Omental fat pad (tissue), 4 donors: ENCODE data around the gene APCDD1L. TPM values are rescaled to one million over a fixed set of nuclear protein-coding genes. Genes with fewer than 3 reads are reported as not detected.

Source experiments
- ATAC-seq: fragments of 150-250 bp; one replicate; pipeline ENCODE4 v1.9.1; 2016; ENCODE audit warnings: mild to moderate bottlenecking, moderate library complexity; ENCODE audit not compliant: low FRiP score
- DNase-seq: peaks from one replicate; pipeline ENCODE4 v3.0.0-alpha.2; 2019; ENCODE audit warnings: low spot score
- total RNA-seq, 4 donors: library from RNA; depleted of rRNA; stranded (reverse); fragments of >200 nt; gene quantifications; one replicate each; pipeline ENCODE4 v1.1.0, GENCODE V29; 2016
- TF ChIP-seq, protein P1 (sequence below), 3 donors: fragments of 450-650 bp; IDR thresholded peaks; one replicate each; pipeline ENCODE4 v1.5.1; 2016 to 2017; ENCODE audit warnings: antibody characterized with exemption in 3 of 3, mild to moderate bottlenecking in 3 of 3, moderate library complexity in 2 of 3

The APCDD1L gene
- total RNA-seq, 4 donors from 2014 or later = 0.19 TPM; not detected in 3

DNA sequence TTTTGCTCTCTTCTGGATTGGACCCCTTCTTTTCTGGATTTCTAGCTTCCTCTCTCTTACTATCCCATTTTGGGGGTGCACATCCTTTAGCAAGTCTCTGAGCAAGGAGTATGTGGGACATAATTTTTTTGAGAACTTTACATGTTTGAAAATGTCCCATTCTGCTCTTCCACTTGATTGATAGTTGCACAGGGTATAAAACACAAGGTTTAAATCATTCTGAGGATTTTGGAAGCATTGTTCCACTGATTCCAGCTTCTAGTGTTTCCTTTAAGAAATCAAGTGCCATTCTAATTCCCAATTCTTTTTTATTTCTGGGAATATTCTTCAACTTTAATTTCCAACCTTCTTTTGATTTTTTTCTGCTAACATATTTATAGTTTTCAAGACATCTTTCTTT, 60.7 kb downstream of the APCDD1L start:
- TF ChIP-seq, protein P1, sequence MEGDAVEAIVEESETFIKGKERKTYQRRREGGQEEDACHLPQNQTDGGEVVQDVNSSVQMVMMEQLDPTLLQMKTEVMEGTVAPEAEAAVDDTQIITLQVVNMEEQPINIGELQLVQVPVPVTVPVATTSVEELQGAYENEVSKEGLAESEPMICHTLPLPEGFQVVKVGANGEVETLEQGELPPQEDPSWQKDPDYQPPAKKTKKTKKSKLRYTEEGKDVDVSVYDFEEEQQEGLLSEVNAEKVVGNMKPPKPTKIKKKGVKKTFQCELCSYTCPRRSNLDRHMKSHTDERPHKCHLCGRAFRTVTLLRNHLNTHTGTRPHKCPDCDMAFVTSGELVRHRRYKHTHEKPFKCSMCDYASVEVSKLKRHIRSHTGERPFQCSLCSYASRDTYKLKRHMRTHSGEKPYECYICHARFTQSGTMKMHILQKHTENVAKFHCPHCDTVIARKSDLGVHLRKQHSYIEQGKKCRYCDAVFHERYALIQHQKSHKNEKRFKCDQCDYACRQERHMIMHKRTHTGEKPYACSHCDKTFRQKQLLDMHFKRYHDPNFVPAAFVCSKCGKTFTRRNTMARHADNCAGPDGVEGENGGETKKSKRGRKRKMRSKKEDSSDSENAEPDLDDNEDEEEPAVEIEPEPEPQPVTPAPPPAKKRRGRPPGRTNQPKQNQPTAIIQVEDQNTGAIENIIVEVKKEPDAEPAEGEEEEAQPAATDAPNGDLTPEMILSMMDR (IDR thresholded peaks at IDR 0.05) = no peak
- ATAC-seq = no peak
- no peak for DNase-seq

DNA sequence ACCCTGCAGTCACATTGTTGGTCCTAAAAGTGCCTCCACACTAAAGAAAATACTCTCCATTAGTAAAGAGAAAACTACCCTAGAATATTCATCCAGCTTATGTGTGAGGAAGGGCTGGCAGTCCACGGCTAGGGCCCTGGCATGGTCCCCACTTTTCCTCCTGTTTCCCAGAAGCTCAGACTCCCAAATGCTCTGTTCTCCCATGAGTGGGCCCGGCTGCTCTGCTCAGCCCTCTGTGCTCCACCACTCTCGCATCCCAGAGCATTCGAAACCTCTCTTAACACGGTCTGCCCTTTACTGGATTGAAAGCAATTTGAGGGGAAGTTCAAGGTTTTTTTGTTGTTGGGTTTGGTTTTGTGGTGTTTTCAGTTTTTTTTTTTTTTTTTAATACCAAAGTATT, 61.8 kb downstream of the APCDD1L start:
- ATAC-seq (no peak), DNase-seq (no peak)
- TF ChIP-seq, protein P1 (IDR thresholded peaks at IDR 0.05) = no peak

DNA sequence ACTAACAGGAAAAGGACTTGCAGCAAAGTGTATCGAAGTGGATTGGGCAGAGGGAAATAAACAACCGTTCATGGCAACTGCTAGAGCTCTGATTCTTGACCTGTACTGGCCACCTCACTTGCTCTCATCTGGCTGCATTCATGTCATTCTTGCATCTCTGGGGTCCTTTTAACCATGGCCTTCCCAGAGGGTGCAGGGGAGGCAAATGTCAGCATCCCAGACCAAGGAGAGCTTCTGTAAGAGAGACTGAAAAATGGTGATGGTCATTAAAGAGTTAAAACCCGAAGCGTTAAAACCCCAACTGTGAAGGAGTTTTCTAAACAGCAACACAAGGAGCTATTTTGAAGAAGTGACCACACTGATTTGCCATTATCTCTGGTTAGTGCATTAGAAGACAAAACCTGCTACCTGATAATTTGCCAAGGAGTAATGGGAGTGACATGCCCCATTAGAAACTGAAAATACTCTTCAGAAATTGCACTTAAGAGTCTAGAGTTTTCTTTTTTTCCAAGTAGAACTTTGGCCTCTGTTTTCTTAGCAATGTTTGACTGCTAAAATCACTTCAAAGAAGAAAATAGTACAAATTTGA, 62.4 kb downstream of the APCDD1L start:
- TF ChIP-seq, protein P1 (IDR thresholded peaks at IDR 0.05) = no peak

DNA sequence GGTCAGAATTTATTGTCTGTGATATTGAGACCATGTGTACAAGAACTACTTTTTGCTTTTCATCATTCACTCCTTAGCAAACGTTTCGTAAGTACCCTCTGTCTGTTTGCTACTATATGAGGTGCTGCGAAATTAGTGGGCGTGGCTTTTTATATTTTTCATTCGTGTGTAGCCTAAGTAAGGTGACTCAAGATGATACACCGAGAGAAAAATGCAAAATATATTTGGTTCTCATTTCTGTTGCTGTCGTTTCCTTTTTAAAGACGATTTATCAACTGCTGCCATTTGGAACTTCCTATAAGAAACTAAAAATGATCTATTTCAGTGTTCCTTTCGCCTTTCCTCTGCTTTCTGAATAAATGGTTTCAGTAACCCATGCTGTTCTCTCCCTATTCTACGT, 64.9 kb downstream of the APCDD1L start:
- ATAC-seq (no peak), DNase-seq (no peak)
- TF ChIP-seq, protein P1 (IDR thresholded peaks at IDR 0.05) = no peak

More for the DNA sequence above, 62.4 kb downstream of the APCDD1L start:
- DNase-seq = no peak
- ATAC-seq = no peak

DNA sequence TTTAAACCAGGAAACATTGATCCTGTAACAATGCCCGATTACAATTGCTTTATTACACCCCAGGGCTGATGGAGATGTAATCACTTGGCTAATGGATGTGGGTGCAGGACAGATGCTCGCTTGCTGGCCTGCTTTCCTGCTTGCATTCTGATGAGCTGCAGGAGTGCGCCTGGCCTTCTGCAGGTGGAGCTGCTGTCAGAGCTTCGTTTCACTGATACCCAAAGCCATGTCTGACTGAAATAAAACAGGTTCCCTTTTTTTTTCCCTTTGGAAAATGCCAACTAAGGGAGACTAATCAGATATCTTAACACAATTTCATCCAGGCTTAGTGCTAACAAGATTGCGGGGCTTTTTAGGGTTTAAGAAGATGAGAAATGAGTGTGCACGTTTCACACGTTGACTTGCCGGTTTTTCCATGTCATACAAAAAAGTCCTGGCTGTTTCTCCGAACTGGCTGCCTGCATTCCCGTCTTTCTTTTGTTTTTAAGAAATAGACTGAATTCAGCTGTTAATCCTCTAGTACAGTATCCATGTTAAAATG, 65.4 kb downstream of the APCDD1L start:
- TF ChIP-seq, protein P1 (IDR thresholded peaks at IDR 0.05) = no peak
- DNase-seq (no peak), ATAC-seq (no peak)

DNA sequence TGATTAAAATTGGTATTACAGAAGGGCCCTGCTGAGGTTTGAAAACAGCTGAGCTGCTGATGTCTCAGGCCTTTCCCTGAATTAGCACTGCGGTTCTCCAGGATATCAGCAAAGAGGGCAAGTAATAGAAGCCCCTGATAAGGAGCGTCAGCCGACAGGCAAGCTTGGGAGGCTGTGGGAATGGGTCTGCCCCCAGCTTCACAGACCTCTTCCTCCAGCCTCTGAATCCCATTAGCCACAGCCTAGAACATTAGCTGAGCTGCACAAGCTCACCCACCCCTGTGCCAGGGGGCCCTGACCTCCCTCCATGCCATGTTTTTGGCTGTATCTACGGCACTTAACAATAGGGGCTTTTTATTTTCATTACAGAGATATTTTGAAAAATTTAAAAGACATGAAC, 66.2 kb downstream of the APCDD1L start:
- TF ChIP-seq, protein P1 (IDR thresholded peaks at IDR 0.05) = no peak
- DNase-seq (no peak), ATAC-seq (no peak)
